Measurements from ENCODE around the gene KCTD15.
A peak's percentile ranks its signal among the peaks of the same experiment; 100 is the strongest.

KCTD15 gene

DNA sequence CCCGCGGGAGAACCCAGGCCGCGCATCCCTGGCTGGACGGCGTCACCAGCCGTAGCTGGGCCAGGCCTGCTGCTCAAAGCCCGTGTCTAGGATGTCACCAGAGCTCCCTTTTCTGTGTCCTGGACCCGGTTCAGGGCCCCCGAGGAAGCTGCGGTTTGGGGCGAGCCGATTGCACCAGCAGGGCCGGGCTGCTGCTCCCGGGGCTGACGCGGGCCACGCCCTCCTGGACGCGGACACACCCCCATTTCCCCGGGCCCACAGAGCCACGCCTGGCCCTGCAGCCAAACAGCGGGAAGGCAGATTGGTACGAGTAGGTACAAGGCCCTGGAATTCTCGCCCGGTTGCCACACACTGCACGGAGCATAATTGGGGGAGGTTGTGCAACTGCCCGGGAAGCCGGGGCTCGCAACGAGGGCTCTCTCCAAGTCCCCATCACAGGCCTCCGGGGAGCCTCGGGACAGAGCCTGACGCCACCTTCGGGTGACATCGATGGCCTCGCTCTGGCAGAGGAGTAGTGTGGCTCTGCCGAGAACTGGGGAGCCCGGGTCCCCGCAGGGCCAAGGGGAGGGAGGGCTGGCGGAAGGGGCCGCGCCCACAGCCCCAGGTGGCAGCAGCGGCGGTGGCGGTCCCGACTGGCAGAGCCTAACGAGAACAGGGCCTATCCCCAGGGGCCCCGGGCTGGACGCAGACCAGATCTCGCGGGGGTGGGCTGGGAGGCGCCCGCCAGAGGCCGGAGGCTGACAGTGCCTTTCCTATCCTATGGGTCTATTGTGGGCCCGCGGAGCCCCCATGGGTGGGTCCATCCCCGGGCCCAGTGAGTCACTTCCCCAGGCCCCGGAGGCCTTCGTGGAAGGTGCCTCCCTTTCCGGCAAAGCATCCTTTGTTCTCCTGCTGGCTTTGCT lies 23.5 kb downstream of the KCTD15 start:
- H3K4me1 Mint-ChIP-seq (ENCODE audit: low read depth) = peaks cover 26% of the 10 kb centered on the region
- no peaks in the 10 kb centered on the region for H3K9me3 Mint-ChIP-seq
- DNase-seq (ENCODE audit: low spot score) = peak; percentile 74
- H3K27ac Mint-ChIP-seq = peak overlapping the region; percentile 87
- H3K36me3 Mint-ChIP-seq (ENCODE audit: low read depth) = no peaks in the 10 kb centered on the region
- H3K4me3 Mint-ChIP-seq = peak overlapping the region; percentile 85
- H3K27me3 Mint-ChIP-seq (ENCODE audit: low read depth) = peaks cover 4% of the 10 kb centered on the region

DNA sequence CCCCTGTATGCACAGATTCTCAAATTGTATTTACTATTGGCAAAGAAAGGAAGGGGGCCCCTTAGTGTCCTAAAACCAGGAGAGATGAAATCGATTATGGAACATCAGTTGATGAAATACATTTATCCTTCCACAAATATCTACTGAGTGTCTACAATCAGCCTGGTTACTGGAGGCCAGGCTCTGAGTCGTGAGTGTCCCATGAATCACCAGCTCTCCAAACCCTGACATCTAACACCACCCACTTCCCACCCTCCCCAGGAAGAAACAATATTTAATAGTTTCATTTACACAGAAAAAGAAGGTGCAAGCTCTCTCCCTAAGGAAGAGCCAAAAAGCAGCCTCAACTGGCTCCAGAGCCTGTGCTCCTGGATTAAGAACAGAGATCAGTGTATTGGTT lies 25.2 kb downstream of the KCTD15 start:
- peaks cover 25% of the 10 kb centered on the region for H3K4me1 Mint-ChIP-seq (ENCODE audit: low read depth)
- DNase-seq (ENCODE audit: low spot score) = no peak
- no peaks in the 10 kb centered on the region for H3K9me3 Mint-ChIP-seq
- no peak overlapping the region for H3K27ac Mint-ChIP-seq
- H3K27me3 Mint-ChIP-seq (ENCODE audit: low read depth) = peaks cover 3% of the 10 kb centered on the region
- no peaks in the 10 kb centered on the region for H3K36me3 Mint-ChIP-seq (ENCODE audit: low read depth)
- peak overlapping the region; percentile 18 for H3K4me3 Mint-ChIP-seq

DNA sequence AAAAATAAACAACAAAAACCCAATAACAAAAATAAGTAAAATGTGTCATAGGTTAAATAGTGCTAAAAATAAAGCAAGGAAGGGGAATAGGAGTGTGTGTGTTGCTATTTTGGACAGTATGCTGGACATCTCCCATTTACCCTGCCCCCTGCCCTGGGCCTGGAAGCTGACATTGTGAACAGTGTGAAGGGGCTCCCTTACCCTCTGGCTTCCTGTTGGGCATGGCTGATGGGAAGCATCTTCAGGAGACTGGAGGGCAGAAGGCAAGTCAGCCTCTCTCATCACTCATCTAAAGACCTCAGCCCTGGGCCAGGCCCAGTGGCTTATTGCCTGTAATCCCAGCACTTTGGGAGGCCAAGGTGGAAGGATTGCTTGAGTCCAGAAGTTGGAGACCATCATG lies 26.7 kb downstream of the KCTD15 start:
- H3K9me3 Mint-ChIP-seq = no peaks in the 10 kb centered on the region
- H3K27ac Mint-ChIP-seq = no peak overlapping the region
- no peaks in the 10 kb centered on the region for H3K27me3 Mint-ChIP-seq (ENCODE audit: low read depth)
- DNase-seq (ENCODE audit: low spot score) = no peak
- peaks cover 21% of the 10 kb centered on the region for H3K4me1 Mint-ChIP-seq (ENCODE audit: low read depth)
- no peaks in the 10 kb centered on the region for H3K36me3 Mint-ChIP-seq (ENCODE audit: low read depth)
- no peak overlapping the region for H3K4me3 Mint-ChIP-seq

DNA sequence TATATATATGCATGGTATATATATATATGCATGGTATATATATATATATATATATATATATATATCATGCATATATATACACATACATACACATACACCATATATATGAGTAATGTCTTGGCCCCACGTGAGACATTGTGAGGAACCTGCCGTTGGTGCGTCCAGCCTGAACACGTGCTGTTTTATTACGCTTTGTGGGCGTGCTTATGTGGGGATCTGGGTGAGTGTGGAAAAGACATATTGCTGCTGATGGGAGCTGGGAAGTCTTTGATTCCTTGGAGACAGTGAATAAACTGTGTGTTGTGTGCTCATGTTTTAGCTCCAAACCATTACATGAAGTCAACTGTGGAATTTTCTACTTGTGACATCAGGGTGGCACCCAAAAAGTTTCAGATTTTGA lies 28.9 kb downstream of the KCTD15 start:
- Mint-ChIP-seq H3K4me1 (ENCODE audit: low read depth) (peaks cover 12% of the 10 kb centered on the region), H3K9me3 (no peaks in the 10 kb centered on the region), H3K36me3 (ENCODE audit: low read depth) (no peaks in the 10 kb centered on the region), H3K27me3 (ENCODE audit: low read depth) (no peaks in the 10 kb centered on the region), H3K4me3 (no peak overlapping the region), H3K27ac (no peak overlapping the region)
- DNase-seq (ENCODE audit: low spot score) = no peak

DNA sequence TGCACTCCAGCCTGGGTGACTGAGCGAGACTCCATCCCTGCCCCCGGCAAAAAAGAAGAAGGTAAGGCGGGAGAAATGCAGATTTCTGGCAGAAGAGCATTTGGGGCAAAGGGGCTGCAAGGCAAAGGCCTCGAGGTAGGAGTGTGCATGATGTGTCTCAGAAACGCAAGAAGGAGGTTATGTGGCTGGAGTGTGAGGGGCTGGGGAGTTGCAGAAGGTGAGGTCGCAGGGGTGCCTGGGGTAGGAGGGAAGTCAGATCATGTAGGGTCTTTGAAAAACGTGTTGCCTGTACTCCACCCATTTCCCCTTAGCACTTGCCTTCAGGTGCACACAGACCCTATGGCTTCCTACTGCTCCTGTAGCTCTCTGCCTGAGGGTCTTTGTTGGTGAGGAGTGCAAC lies 29.9 kb downstream of the KCTD15 start:
- H3K27me3 Mint-ChIP-seq (ENCODE audit: low read depth) = no peaks in the 10 kb centered on the region
- H3K9me3 Mint-ChIP-seq = no peaks in the 10 kb centered on the region
- H3K27ac Mint-ChIP-seq = no peak overlapping the region
- H3K36me3 Mint-ChIP-seq (ENCODE audit: low read depth) = no peaks in the 10 kb centered on the region
- no peak for DNase-seq (ENCODE audit: low spot score)
- peaks cover 5% of the 10 kb centered on the region for H3K4me1 Mint-ChIP-seq (ENCODE audit: low read depth)
- H3K4me3 Mint-ChIP-seq = no peak overlapping the region

DNA sequence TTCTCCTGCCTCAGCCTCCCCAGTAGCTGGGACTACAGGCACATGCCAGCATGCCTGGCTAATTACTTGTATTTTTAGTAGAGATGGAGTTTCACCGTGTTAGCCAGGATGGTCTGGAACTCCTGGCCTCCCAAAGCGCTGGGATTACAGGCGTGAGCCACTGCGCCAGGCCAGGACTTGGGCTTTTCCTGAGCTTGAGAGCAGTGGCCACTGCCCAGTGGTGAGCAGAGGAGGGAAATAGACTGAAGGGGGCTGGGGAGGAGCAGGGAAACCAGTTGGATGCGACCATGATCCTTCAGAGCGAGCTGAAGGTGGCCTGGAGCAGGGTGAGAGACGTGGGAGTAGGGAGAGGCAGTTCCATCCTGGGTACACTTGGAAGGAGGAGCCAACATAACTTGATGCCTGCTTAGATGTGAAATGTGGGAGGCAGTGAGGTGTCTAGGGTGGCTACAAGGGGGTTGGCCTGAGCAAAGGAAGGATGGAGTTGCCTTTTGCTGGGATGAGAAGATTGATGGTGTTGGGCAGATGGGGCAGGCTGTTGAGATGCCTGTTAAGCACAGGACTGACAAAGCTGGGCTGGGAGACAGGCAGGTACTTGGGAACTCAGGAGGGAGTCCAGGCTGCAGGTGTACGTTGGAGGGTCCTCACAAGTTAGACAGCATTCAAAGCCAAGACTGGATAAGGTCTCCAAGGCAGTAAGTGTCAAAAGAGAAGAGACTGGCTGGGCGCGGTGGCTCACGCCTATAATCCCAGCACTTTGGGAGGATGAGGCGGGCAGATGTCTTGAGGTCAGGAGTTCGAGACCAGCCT lies 31.8 kb downstream of the KCTD15 start:
- no peak overlapping the region for H3K27ac Mint-ChIP-seq
- H3K9me3 Mint-ChIP-seq = no peaks in the 10 kb centered on the region
- H3K4me1 Mint-ChIP-seq (ENCODE audit: low read depth) = no peaks in the 10 kb centered on the region
- H3K36me3 Mint-ChIP-seq (ENCODE audit: low read depth) = no peaks in the 10 kb centered on the region
- no peak overlapping the region for H3K4me3 Mint-ChIP-seq
- peaks cover 2% of the 10 kb centered on the region for H3K27me3 Mint-ChIP-seq (ENCODE audit: low read depth)
- no peak for DNase-seq (ENCODE audit: low spot score)

DNA sequence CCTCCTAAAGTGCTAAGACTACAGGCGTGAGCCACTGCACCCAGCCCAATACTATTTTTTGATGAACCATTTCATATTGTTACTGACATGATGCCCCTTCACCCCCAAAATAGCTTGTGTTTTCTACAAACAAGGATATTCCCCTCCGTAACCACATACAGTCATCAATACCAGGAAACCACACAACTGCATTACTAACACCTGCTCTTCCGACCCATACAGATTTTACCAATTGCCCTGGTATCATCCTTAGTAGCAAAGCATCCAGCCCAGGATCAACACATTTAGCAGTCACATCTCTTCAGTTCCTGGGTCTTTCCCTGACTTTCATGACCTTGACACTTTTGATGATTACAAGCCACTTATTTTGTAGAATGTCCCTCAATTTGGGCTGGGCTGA lies 33.6 kb downstream of the KCTD15 start:
- Mint-ChIP-seq H3K27ac (no peak overlapping the region), H3K9me3 (no peaks in the 10 kb centered on the region), H3K4me1 (ENCODE audit: low read depth) (no peaks in the 10 kb centered on the region), H3K36me3 (ENCODE audit: low read depth) (no peaks in the 10 kb centered on the region), H3K27me3 (ENCODE audit: low read depth) (peaks cover 9% of the 10 kb centered on the region), H3K4me3 (no peak overlapping the region)
- no peak for DNase-seq (ENCODE audit: low spot score)

DNA sequence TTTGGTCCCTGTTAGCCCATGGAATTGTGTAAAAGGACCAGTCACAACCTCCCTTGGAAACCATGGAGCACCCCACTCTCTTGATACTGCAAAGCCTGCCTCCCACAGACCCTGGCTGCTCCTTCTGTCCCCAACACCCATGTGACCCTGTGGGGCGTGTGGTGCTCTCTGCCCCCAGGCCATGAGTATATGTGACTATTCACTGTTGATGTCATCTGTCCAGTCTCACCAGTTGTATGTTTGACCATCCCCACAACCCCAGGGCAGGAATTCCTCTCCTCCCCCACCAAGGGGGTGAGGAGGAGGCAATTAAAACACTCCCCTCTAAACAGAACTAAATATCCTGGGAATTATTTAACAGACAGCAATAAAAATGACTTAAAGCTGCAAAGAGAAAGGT lies 35.2 kb downstream of the KCTD15 start:
- no peaks in the 10 kb centered on the region for H3K36me3 Mint-ChIP-seq (ENCODE audit: low read depth)
- no peak overlapping the region for H3K4me3 Mint-ChIP-seq
- peaks cover 9% of the 10 kb centered on the region for H3K27me3 Mint-ChIP-seq (ENCODE audit: low read depth)
- H3K27ac Mint-ChIP-seq = no peak overlapping the region
- no peaks in the 10 kb centered on the region for H3K4me1 Mint-ChIP-seq (ENCODE audit: low read depth)
- H3K9me3 Mint-ChIP-seq = no peaks in the 10 kb centered on the region
- DNase-seq (ENCODE audit: low spot score) = no peak

DNA sequence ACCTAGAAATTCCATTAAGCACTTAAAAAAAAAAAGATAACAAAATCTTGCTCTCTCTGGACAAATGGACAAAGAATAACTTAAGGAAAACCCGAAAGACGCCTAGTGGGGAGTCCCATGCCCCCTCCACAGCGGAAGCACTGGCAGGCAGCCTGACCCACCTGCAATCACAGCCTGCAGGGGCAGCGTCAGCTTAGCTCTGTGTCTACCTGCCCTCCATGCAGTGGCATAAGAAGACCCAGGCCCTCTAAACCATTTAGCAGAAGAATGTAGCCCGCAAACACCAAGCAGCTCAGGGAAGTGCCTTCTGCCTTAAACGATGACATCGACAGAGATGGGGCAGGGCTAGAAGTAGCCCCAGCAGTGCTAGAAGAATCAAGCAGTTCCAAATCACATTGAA lies 36.0 kb downstream of the KCTD15 start:
- H3K4me1 Mint-ChIP-seq (ENCODE audit: low read depth) = no peaks in the 10 kb centered on the region
- H3K27ac Mint-ChIP-seq = no peak overlapping the region
- no peaks in the 10 kb centered on the region for H3K9me3 Mint-ChIP-seq
- peaks cover 9% of the 10 kb centered on the region for H3K27me3 Mint-ChIP-seq (ENCODE audit: low read depth)
- H3K4me3 Mint-ChIP-seq = no peak overlapping the region
- DNase-seq (ENCODE audit: low spot score) = no peak
- no peaks in the 10 kb centered on the region for H3K36me3 Mint-ChIP-seq (ENCODE audit: low read depth)

DNA sequence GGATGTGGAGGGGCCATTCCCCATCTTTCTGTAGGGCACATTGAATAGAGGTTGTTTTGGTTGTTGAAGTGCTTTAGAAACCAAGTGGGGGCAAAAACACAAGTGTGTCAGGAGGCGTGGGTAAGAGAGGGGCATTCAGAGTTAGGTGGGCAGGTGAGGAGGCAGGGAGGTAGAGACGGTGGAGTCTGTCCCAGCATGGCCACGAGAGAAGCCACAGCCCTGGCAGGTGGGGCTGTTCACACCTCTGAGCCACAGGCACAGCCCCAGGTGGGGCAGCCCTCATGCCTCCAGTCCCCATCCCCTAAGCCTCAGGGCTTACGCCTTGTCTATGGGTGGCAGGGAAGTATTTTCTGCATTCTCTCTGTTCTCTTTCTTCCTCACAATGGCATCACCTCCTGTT lies 43.7 kb downstream of the KCTD15 start:
- H3K27ac Mint-ChIP-seq = no peak overlapping the region
- DNase-seq (ENCODE audit: low spot score) = no peak
- H3K27me3 Mint-ChIP-seq (ENCODE audit: low read depth) = peaks cover 4% of the 10 kb centered on the region
- H3K4me3 Mint-ChIP-seq = no peak overlapping the region
- H3K9me3 Mint-ChIP-seq = no peaks in the 10 kb centered on the region
- H3K36me3 Mint-ChIP-seq (ENCODE audit: low read depth) = no peaks in the 10 kb centered on the region
- H3K4me1 Mint-ChIP-seq (ENCODE audit: low read depth) = no peaks in the 10 kb centered on the region

DNA sequence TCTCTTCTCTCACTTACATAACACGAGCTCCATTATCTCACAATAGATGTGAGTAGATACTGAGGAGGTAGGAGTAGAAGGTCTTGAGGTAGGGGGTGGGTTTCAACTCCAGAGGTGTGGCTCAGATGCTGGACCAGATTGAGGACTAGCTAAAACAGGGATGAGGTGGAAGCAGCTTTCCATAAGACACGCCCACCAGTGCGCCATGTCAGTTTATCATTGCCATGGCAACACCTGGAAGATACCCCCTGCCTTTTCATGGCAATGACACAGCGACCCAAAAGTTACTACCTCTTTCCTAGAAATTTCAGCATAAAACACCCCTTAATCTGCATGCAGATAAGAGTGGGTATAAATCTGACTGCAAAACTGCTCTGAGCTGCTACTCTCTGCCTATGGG lies 44.1 kb downstream of the KCTD15 start:
- Mint-ChIP-seq H3K4me1 (ENCODE audit: low read depth) (no peaks in the 10 kb centered on the region), H3K36me3 (ENCODE audit: low read depth) (no peaks in the 10 kb centered on the region)
- no peak for DNase-seq (ENCODE audit: low spot score)

DNA sequence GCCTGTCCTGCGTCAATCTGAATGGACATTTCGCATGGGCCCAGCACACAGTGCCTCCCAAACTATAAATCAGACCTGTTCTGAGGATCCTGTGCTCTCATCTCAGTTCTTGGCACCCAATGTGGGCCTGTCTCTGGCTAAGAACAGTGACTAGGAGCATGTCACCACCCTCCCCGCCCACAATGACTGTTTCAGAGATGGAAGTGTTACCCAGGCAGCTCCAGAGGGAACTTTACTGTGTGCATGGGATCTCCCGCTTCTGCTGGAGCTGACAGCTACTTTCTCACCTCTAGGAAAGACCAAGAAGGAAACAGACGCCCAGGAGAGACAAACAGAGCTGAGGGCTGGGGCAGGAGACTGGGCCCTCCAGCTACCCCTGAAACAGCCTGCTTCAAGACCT lies 45.0 kb downstream of the KCTD15 start:
- H3K36me3 Mint-ChIP-seq (ENCODE audit: low read depth) = no peaks in the 10 kb centered on the region
- no peak for DNase-seq (ENCODE audit: low spot score)
- no peaks in the 10 kb centered on the region for H3K4me1 Mint-ChIP-seq (ENCODE audit: low read depth)
- peaks cover 4% of the 10 kb centered on the region for H3K27me3 Mint-ChIP-seq (ENCODE audit: low read depth)
- H3K9me3 Mint-ChIP-seq = no peaks in the 10 kb centered on the region
- no peak overlapping the region for H3K27ac Mint-ChIP-seq
- H3K4me3 Mint-ChIP-seq = no peak overlapping the region

More for the DNA sequence above, 44.1 kb downstream of the KCTD15 start:
- Mint-ChIP-seq H3K27ac (no peak overlapping the region), H3K9me3 (no peaks in the 10 kb centered on the region), H3K4me3 (no peak overlapping the region), H3K27me3 (ENCODE audit: low read depth) (peaks cover 4% of the 10 kb centered on the region)

DNA sequence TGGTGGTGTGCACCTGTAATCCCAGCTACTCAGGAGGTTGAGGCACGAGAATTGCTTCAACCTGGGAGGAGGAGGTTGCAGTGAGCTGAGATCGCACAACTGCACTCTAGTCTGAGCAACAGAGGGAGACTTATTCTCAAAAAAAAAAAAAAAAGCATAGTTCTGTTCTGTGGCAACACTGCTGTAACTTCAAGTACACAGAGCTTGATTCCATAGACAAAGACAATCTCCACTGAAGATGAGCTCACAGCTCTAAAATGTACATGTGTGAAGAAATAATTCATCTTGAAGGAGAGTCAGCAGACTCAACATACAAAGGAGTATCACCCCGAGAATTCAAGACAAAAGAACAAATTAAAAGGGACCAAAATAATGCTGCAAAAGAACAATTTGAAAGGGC lies 47.8 kb downstream of the KCTD15 start:
- H3K4me3 Mint-ChIP-seq = no peak overlapping the region
- peaks cover 4% of the 10 kb centered on the region for H3K27me3 Mint-ChIP-seq (ENCODE audit: low read depth)
- no peaks in the 10 kb centered on the region for H3K36me3 Mint-ChIP-seq (ENCODE audit: low read depth)
- H3K9me3 Mint-ChIP-seq = no peaks in the 10 kb centered on the region
- no peak overlapping the region for H3K27ac Mint-ChIP-seq
- DNase-seq (ENCODE audit: low spot score) = no peak
- no peaks in the 10 kb centered on the region for H3K4me1 Mint-ChIP-seq (ENCODE audit: low read depth)

DNA sequence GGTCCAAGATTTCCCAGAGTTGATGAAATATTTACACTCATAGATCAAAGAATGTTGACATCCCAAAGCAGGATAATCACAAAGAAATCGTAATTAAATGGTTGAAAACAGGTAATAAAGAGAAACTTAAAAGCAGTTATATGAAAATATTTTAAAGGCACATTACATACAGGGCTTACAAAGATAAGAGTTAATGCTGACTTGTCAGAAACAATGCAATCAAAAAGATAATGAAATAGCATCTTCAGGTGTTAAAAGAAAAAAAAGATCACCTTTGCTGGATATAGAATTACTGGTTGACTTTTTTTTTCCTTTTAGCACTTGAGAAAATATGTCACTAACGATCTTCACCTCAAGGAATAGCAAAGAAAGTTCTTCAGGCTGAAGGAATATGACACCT lies 48.8 kb downstream of the KCTD15 start:
- H3K36me3 Mint-ChIP-seq (ENCODE audit: low read depth) = no peaks in the 10 kb centered on the region
- no peak for DNase-seq (ENCODE audit: low spot score)
- peaks cover 4% of the 10 kb centered on the region for H3K27me3 Mint-ChIP-seq (ENCODE audit: low read depth)
- no peak overlapping the region for H3K27ac Mint-ChIP-seq
- H3K4me3 Mint-ChIP-seq = no peak overlapping the region
- no peaks in the 10 kb centered on the region for H3K4me1 Mint-ChIP-seq (ENCODE audit: low read depth)
- H3K9me3 Mint-ChIP-seq = no peaks in the 10 kb centered on the region
